Gastroesophageal sphincter (tissue), 4 donors: ENCODE measurements around the gene DMRT1. TPM values are rescaled to one million over a fixed set of nuclear protein-coding genes. Genes with fewer than 3 reads are reported as not detected.

Experiments used
- ATAC-seq: fragments of 150-250 bp; one replicate; pipeline ENCODE4 v1.9.1; 2016; ENCODE audit warnings: mild to moderate bottlenecking, moderate library complexity
- H3K27ac ChIP-seq, 4 donors: fragments of 200-600 bp; sonication (generic) in 3 of 4; 1 replicate in 3 of 4; 2 replicates in 1 of 4; pipeline ENCODE4 v1.5.1; 2016 to 2019
- H3K27me3 ChIP-seq: fragments of 200-600 bp; sonication (generic); one replicate; pipeline ENCODE4 v1.5.1; 2019
- H3K36me3 ChIP-seq, 2 donors: fragments of 200-600 bp; sonication (generic); one replicate each; pipeline ENCODE4 v1.5.1; 2019; ENCODE audit warnings: control low read depth in 1 of 2
- H3K4me1 ChIP-seq, 3 donors: fragments of 200-600 bp; sonication (generic); 1 replicate in 2 of 3; 2 replicates in 1 of 3; pipeline ENCODE4 v1.5.1; 2016 to 2019; ENCODE audit warnings: control low read depth in 2 of 3
- H3K4me3 ChIP-seq, 2 donors: fragments of 200-600 bp; sonication (generic); one replicate each; pipeline ENCODE4 v1.5.1; 2019; ENCODE audit warnings: mild to moderate bottlenecking in 1 of 2, moderate library complexity in 1 of 2
- H3K9me3 ChIP-seq, 3 donors: fragments of 200-600 bp; sonication (generic); one replicate each; pipeline ENCODE4 v1.5.1; 2017 to 2019; ENCODE audit warnings: control low read depth in 2 of 3
- EP300 ChIP-seq: sonication (generic); formaldehyde crosslinking; IDR thresholded peaks from one replicate; pipeline ENCODE4 v1.6.1; 2017; ENCODE audit warnings: antibody characterized with exemption, mild to moderate bottlenecking
- POLR2A ChIP-seq, 2 donors: fragments of 450-650 bp; IDR thresholded peaks; one replicate each; pipeline ENCODE4 v1.6.1; 2017; ENCODE audit warnings: antibody characterized with exemption in 2 of 2, mild to moderate bottlenecking in 2 of 2, moderate library complexity in 1 of 2
- POLR2AphosphoS5 ChIP-seq: sonication (generic); formaldehyde crosslinking; IDR thresholded peaks from one replicate; pipeline ENCODE4 v1.6.1; 2017; ENCODE audit warnings: antibody characterized with exemption
- WGBS, 2 donors: methylation state at CpG; one replicate each; pipeline ENCODE4 v1.1.5; 2018; ENCODE audit warnings: low coverage in 1 of 2; 5-methylcytosine and 5-hydroxymethylcytosine counted together
- total RNA-seq, 4 donors: library from RNA; depleted of rRNA; stranded (reverse); fragments of >200 nt; gene quantifications; one replicate each; pipeline ENCODE4 v1.1.0, GENCODE V29; 2016
- TF ChIP-seq, protein P1 (sequence below), 4 experiments: fragments of 200-600 bp in 2 of 4; fragments of 450-650 bp in 2 of 4; sonication (generic) in 1 of 4; IDR thresholded peaks; one replicate each; pipeline ENCODE4 v1.5.1; 2017 to 2019; ENCODE audit warnings: antibody characterized with exemption in 4 of 4, mild to moderate bottlenecking in 2 of 4, moderate library complexity in 2 of 4

The DMRT1 gene
- total RNA-seq, 4 donors from 2014 or later, result not detected

- Histone ChIP-seq H3K27ac (no peak overlapping the region), H3K36me3 (no peaks in the 10 kb centered on the region), H3K27me3 (peaks cover 100% of the 10 kb centered on the region), H3K4me1 (peaks cover 0 to 54% (median 34%) of the 10 kb centered on the region in 3 donors), H3K9me3 (no peaks in the 10 kb centered on the region), H3K4me3 (no peak overlapping the region)
- ATAC-seq, result no peak
- TF ChIP-seq POLR2AphosphoS5 (no peak), POLR2A (IDR thresholded peaks at IDR 0.05) (no peak), EP300 (no peak)
- TF ChIP-seq, protein P1, sequence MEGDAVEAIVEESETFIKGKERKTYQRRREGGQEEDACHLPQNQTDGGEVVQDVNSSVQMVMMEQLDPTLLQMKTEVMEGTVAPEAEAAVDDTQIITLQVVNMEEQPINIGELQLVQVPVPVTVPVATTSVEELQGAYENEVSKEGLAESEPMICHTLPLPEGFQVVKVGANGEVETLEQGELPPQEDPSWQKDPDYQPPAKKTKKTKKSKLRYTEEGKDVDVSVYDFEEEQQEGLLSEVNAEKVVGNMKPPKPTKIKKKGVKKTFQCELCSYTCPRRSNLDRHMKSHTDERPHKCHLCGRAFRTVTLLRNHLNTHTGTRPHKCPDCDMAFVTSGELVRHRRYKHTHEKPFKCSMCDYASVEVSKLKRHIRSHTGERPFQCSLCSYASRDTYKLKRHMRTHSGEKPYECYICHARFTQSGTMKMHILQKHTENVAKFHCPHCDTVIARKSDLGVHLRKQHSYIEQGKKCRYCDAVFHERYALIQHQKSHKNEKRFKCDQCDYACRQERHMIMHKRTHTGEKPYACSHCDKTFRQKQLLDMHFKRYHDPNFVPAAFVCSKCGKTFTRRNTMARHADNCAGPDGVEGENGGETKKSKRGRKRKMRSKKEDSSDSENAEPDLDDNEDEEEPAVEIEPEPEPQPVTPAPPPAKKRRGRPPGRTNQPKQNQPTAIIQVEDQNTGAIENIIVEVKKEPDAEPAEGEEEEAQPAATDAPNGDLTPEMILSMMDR (IDR thresholded peaks at IDR 0.05), result no peak
- 6 to 7% methylated on average over 7 to 14 of the region's 24 CpGs for WGBS, 2 donors
Observed at GRCh38 chr9:974996-975739, 133.7 kb downstream of the DMRT1 start.

- 3% methylated on average over 7 to 12 of the region's 23 CpGs for WGBS, 2 donors
- Histone ChIP-seq H3K27ac (no peak overlapping the region), H3K4me3 (no peak overlapping the region), H3K27me3 (peaks cover 100% of the 10 kb centered on the region), H3K4me1 (peaks cover 0 to 47% (median 30%) of the 10 kb centered on the region in 3 donors), H3K36me3 (no peaks in the 10 kb centered on the region), H3K9me3 (no peaks in the 10 kb centered on the region)
- no peak for ATAC-seq
- TF ChIP-seq EP300 (no peak), POLR2AphosphoS5 (no peak), POLR2A (IDR thresholded peaks at IDR 0.05) (no peak)
- TF ChIP-seq, protein P1 (IDR thresholded peaks at IDR 0.05), result no peak
Observed at GRCh38 chr9:975740-976257, 134.3 kb downstream of the DMRT1 start.

DNA sequence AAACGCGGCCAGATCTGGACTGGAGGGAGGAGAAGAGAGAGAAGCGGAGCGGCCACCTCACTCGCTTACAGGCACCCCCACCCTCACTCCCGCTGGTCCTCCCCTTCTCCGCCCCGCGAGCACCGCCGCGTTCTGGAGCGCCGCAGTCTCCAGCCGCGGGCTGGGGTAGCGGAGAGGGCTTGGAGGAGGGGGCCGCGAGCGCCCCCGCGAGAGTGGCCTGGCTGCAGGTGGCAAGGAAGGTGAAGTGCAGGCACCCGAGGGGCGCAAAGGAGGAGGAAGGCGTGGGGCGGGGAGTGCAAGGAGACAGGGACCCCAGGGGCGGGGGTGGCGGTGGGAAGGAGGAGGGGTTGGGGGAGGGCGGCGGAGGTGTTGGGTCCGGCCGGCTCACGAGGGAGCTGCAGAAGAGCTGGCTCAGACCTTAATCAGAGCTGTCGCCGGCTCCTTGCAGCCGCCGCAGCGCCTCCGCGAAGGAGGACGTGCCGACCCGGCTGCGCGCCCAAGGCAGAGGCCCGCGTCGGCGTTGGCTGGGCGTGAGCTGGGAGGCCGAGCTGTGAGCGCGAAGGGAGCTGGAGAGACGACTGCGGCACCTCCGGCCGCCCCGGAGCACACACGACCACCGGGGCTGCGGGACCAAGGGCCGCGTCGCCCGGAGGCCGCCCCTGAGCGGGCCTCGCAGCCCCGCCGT lies 134.9 kb downstream of the DMRT1 start, which contains the start of gene DMRT3:
Gene DMRT3, plus strand, starts transcription at position 398 of the 685 bp plus-strand sequence. CDS start 347 bp downstream, outside the sequence.
- Histone ChIP-seq H3K4me3 (peak within 1 kb of the TSS in 1 of 2 donors; percentile 25), H3K4me1 (peaks cover 0 to 41% (median 25%) of the 10 kb centered on the region in 3 donors), H3K27ac (no peak within 1 kb of the TSS), H3K36me3 (no peaks in the 10 kb centered on the region), H3K27me3 (peaks cover 100% of the 10 kb centered on the region), H3K9me3 (no peaks in the 10 kb centered on the region)
- WGBS, 2 donors, result 0% methylated on average over 2 to 10 of the region's 70 CpGs
- TF ChIP-seq, protein P1 (IDR thresholded peaks at IDR 0.05), result no peak
- ATAC-seq, result no peak

DNA sequence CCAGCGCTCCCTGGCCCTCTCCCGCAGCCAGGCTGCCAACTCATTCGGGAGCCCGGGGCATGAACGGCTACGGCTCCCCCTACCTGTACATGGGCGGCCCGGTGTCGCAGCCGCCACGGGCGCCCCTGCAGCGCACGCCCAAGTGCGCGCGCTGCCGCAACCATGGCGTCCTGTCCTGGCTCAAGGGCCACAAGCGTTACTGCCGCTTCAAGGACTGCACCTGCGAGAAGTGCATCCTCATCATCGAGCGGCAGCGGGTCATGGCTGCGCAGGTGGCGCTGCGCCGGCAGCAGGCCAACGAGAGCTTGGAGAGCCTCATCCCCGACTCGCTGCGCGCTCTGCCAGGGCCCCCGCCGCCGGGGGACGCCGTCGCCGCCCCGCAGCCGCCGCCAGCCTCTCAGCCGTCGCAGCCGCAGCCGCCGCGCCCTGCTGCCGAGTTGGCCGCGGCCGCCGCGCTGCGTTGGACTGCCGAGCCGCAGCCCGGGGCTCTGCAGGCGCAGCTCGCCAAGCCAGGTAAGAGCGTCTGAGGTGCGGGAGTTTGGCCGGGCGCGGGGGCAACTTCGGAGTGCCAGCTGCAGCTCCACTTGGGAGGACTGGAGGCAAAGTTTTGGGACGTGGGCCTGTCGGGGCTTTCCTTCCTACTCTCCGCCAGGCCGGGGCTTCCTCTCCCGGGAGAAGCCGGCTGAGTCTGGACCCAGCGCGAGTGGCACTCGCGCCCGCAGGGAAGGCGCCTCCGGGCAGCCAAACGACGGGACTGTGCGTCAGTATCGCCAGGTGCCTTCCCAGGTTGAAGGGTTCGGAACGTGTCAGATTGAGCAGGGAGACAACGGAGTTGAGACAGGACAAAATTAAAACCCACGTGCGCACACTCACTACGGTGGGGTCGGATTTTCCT lies 135.7 kb downstream of the DMRT1 start:
- no peak for TF ChIP-seq EP300
- no peak for TF ChIP-seq POLR2A (IDR thresholded peaks at IDR 0.05)
- TF ChIP-seq, protein P1 (IDR thresholded peaks at IDR 0.05), result no peak
- no peak for TF ChIP-seq POLR2AphosphoS5
- Histone ChIP-seq H3K36me3 (no peaks in the 10 kb centered on the region), H3K9me3 (no peaks in the 10 kb centered on the region), H3K4me3 (peak overlapping the region in 1 of 2 donors; percentile 25), H3K4me1 (peaks cover 0 to 33% (median 17%) of the 10 kb centered on the region in 3 donors), H3K27ac (no peak overlapping the region), H3K27me3 (peaks cover 100% of the 10 kb centered on the region)
- WGBS, 2 donors, result 12% methylated on average over 7 of the region's 92 CpGs; no CpG with 5 or more reads in 1 of the 2 donors
- no peak for ATAC-seq
